ENCODE data around the gene APOL3.
"Not testable (repeated sequence)": the region's sequence is repeated elsewhere in the genome, so short reads cannot be mapped to it uniquely, and the experiment has no call there.

The APOL3 gene

DNA sequence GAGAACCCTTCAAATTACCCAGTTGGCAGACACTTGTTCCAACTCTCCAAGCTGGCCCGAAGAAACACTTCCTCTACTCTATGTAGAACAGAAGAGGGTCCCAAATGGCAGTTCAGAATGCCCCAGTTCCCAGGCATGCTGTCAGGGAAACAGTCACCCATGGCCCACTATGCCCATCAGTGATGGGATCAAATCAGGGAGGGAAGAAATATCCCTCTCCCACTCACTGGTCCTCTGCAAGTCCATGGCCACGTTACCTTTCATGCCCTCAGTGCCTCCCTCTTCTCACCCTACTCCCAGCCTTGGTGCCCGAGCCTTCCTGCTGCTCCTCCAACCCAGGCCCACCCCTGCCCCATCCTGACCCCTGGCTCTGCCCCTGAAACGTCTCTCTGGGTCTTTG, 16.6 kb downstream of the APOL3 start:
- TF ChIP-seq GATA1 (IDR thresholded peaks at IDR 0.05; ENCODE audit: low read depth, low read length) (no peak), POLR2A (IDR thresholded peaks at IDR 0.05; ENCODE audit: low read length) (no peak)
- no peak for DNase-seq

DNA sequence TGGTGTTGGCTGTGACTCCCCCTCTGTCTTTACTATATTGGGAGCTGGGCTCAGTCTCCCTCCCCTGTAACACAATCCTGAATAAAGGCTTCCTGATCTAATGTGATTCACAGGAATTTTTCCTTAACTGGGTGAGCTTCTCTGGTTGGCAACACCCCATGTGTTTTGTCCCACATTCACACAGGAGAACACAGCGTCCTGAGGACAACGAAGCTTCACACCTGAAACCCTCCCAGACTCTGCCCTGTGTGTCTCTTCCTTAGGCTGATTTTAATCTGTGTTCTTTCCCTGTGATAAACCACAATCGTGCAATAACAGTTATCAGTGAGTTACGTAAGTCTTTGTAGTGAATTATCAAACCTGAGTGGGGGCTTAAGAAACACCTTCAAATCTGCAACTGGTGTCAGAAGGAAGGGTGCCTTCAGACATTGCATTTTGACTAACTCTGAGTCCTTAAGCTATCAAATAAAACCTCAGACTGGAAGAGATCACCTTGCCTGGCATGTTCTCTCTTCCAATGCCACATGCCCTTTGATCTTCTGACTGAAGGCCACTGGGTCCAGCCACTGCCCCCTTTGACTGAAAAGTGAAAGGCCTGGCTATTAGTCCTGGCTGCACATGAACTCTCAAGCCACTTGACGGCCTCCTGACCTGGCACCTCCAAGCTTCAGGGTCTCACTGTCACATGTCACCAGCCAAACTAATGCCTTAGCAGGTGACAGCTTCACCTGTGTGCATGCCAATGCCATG, 17.3 kb downstream of the APOL3 start:
- no peak for DNase-seq
- TF ChIP-seq POLR2A (IDR thresholded peaks at IDR 0.05; ENCODE audit: low read length) (no peak), GATA1 (IDR thresholded peaks at IDR 0.05; ENCODE audit: low read depth, low read length) (no peak)

DNA sequence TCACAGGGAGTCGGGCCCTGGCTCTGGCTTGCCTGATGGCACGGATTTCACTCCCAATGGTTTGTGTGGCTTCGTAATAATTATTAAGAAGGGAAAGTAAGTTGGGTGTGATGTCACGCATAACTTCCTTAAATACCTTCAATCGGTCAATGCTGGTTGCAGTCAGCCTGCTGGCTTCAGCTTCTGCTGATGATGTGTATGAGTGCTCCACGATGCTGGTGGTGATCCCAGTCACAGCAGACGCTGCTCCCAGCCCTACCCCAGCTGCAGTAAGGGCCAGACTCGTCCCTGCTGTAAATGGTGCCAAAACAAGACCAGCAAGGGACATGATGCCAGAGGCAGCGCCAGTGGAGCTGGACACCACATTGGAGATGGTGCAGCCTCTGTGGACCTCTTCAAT, 19.1 kb downstream of the APOL3 start:
- no peak for TF ChIP-seq GATA1 (IDR thresholded peaks at IDR 0.05; ENCODE audit: low read depth, low read length)
- TF ChIP-seq POLR2A (IDR thresholded peaks at IDR 0.05; ENCODE audit: low read length) = no peak

DNA sequence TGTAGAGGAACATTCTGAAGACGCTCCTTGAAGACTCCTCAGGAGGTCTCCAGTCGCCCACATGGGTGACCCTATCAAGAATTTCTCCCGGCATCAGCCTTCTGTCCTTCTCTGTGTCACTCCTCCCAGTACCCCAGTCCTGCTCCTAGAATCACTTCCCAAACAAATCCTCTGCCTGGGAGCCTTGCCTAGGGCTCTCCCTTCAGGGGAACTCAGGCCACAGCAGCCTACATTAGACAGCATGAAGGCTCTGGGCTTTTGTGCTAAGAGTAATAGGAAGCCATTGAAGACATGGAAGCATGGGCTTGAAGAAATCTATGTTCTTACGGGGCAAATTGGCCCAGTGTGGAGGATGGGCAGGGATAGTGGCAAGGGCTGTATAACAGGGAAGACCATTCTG, 21.8 kb downstream of the APOL3 start:
- not testable (repeated sequence) for DNase-seq

More for the DNA sequence above, 19.1 kb downstream of the APOL3 start:
- no peak for DNase-seq

DNA sequence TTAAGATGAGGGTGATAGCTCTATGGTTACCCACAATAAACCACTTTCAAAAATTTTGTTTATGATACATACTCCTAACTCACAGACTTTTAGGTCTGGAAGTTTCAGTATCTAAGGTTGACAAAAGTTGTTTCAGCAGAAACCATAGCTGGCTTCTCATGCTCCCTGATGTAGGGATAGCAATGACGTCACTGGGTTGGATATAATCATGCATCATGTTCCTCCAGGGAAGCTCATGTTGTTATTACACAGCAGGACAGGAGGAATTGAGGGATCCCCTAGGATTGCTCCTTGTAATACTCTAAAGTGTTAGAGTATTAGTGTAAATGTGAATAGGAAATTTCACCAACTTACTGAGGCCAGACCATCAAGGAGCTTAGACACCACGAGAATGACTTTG, 23.6 kb downstream of the APOL3 start:
- DNase-seq = no peak
- TF ChIP-seq GATA1 (IDR thresholded peaks at IDR 0.05; ENCODE audit: low read depth, low read length) (no peak), POLR2A (IDR thresholded peaks at IDR 0.05; ENCODE audit: low read length) (no peak)

DNA sequence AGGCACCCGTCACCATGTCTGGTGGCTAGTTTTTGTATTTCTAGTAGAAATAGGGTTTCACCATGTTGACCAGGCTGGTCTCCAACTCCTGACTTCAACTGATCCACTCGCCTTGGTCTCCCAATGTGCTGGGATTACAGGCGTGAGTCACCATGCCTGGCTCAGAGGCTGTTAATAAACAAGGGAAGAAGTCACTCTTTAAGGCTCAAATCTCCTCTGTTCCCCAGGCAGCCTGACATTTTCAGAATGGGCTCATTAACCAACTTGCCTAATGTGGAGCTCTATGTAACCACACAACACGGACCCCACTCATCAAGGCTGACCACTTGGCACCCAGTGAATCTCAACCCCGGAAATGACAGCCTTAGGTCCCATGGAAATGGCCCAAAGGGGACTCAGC, 24.1 kb downstream of the APOL3 start:
- TF ChIP-seq POLR2A (IDR thresholded peaks at IDR 0.05; ENCODE audit: low read length) (no peak), GATA1 (IDR thresholded peaks at IDR 0.05; ENCODE audit: low read depth, low read length) (no peak)
- no peak for DNase-seq

DNA sequence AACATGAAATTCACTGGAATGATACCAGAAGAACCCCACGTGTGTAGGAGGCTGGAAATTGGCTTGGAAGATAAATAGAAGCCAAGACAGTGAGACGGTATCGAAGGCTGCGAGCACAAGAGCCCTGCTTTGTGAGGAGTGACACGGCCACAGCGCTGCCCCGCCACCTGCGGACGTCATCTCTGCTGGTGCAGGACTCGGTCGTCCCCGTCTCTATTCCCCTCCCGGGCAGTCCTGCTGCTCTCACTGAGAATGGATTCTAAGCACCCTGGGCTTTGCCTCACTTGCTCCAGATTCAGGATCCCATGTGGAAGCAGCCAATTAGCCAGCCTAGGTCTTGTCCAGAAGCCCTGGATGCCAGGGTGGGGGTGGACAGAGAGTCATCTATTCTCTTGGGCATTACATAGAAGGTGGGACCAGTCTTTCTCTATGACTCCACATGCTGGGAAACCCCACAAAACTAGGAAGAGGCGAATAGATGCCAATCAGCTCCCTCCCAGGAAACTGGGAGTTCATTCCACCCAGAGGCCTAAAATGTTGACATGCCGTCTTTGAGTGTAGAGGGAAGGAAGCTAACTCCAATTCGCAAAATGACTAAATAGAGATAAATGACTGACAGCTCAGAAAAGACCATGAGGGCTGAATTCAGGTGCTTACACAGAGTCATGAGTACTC, 25.1 kb downstream of the APOL3 start:
- DNase-seq = no peak
- TF ChIP-seq GATA1 (IDR thresholded peaks at IDR 0.05; ENCODE audit: low read depth, low read length) (no peak), POLR2A (IDR thresholded peaks at IDR 0.05; ENCODE audit: low read length) (no peak)

DNA sequence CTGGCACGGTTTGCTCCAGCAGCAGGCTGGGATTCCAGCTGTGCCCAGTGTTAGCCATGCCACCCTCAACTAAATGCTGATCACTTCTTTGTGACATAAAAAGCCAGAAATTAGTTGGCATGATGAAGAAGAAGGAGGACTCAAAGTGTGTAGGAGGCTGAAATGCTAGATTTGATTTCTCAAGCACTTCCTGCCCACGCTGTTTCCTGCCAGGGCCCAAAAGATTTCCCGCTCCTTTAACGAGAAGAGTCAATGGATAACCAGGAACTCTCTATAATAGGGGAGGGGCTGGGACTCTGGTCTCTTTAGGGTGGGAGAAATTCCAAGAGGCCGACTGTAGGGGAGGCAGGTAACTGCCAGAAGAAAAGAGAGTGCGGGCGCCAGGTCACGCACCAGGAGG, 26.4 kb downstream of the APOL3 start:
- no peak for TF ChIP-seq GATA1 (IDR thresholded peaks at IDR 0.05; ENCODE audit: low read depth, low read length)
- TF ChIP-seq POLR2A (IDR thresholded peaks at IDR 0.05; ENCODE audit: low read length) = no peak

DNA sequence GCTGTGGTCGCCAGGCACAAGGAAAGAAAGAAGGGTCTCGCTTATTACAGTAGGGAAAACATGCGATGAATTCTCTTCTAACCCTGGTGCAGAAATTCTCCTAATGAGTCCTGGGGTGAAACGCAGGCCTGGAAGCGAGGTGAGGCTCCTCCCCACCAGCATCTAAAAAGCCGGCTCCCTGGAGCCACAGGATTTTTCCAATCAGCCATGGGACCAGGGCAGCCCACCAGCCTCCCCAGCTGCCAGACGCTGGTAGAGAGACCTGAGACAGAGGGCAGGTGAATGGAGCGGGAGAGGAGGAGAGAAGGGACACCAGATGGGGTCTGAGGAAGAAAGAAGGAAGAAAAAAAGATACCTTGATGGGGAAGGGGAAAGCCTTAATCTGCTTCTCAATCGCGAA, 28.6 kb downstream of the APOL3 start:
- TF ChIP-seq POLR2A (IDR thresholded peaks at IDR 0.05; ENCODE audit: low read length) (no peak), GATA1 (IDR thresholded peaks at IDR 0.05; ENCODE audit: low read depth, low read length) (no peak)
- DNase-seq = no peak

More for the DNA sequence above, 26.4 kb downstream of the APOL3 start:
- no peak for DNase-seq

DNA sequence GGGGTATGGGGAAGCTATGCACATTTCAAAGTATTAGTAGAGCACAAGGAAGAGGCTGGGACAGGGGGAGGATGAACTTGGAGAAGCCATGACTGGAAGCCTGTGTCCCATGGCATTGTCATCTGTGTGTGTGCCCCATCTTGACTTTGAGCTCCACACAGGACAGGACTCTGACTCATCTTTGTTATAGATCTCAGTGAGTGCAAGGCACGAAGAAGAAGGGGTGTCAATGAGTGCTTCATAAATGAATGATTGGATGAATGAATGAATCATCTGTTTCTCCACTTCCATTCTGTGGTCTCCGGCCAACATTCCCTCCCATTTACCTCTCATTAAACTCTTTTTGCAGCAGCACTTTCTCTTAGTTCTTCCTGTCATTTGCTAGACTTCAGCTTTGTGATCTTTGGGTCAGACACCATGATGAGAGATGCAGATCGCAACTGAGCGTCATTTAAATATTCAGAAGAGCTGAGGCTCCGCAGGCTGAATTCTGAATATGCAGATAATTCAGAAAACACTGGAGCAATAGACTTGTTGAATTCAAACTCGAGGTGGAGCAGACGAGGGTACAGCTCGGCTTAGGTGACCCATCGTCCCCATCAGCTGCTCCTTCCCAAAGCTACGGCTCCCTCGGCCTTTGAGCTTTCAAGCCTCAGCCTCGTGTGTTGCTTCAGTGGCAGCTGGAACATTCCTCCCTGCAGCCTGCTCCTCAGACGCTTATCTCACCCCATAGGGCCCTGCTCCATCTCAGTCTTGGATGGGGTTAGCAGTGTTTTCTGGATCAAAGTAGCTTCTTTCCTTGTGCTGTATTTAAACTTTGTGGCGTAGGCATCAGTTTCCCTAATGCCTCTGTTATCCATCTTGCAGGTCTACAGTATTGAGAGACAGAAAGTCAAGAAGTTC, 30.8 kb downstream of the APOL3 start:
- no peak for TF ChIP-seq POLR2A (IDR thresholded peaks at IDR 0.05; ENCODE audit: low read length)
- no peak for TF ChIP-seq GATA1 (IDR thresholded peaks at IDR 0.05; ENCODE audit: low read depth, low read length)

DNA sequence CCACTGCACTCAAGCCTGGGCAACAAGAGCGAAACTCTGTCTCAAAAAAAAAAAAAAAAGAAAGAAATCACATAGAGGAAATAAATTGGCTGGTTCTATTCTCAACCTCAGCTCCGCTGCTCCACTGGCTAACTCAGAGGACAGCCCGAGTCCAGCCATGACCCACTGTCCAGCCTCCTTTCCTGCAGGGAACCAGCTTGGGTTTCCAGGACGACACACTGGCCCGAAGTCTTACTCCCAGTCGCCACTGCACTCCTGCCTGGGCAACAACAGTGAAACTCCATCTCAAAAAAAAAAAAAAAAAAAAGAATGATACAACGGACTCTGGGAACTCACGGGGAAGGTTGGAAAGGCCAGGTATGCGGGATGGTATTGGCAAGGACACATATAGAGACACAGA, 31.5 kb downstream of the APOL3 start:
- TF ChIP-seq POLR2A (IDR thresholded peaks at IDR 0.05; ENCODE audit: low read length) = no peak
- TF ChIP-seq GATA1 (IDR thresholded peaks at IDR 0.05; ENCODE audit: low read depth, low read length) = no peak
- DNase-seq = no peak

More for the DNA sequence above, 30.8 kb downstream of the APOL3 start:
- no peak for DNase-seq

DNA sequence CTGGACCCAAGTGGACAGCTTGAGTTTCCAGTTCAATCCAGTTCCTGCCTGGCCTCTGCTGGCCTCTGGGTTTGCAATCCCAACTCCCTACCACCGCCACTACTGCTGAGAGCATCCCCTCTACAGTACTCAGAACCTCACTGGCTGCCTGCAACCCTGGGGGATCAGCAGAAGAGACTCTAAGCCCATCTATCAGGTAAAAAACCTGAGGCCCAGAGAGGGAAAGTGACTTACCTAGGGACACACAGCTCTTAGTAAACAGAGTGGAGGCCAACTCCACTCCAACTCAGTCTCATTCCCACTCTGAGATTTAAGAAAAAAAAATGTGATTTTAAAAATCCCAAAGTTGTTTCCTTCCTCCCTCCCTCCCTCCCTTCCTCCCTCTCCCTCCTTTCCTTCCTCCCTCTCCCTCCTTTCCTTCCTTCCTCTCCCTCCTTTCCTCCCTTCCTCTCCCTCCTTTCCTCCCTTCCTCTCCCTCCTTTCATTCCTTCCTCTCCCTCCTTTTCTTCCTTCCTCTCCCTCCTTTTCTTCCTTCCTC, 34.5 kb downstream of the APOL3 start:
- no peak for DNase-seq
- TF ChIP-seq GATA1 (IDR thresholded peaks at IDR 0.05; ENCODE audit: low read depth, low read length) = no peak

DNA sequence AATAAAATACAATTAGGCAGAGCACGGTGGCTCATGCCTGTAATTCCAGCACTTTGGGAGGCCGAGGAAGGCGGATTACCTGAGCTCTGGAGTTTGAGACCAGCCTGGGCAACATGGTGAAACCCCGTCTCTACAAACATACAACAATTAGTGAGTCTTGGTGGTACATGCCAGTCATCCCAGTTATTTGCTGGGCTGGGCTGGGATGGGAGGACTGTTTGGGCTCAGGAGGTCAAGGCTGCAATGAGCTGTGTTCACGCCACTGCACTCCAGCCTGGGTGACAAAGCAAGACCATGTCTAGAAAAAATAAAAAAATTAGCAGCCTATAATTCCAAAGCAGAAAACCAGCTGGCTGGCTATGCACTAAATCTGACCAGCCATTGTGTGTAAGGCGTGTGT, 35.1 kb downstream of the APOL3 start:
- no peak for DNase-seq
- no peak for TF ChIP-seq GATA1 (IDR thresholded peaks at IDR 0.05; ENCODE audit: low read depth, low read length)
- TF ChIP-seq POLR2A (IDR thresholded peaks at IDR 0.05; ENCODE audit: low read length) = no peak

DNA sequence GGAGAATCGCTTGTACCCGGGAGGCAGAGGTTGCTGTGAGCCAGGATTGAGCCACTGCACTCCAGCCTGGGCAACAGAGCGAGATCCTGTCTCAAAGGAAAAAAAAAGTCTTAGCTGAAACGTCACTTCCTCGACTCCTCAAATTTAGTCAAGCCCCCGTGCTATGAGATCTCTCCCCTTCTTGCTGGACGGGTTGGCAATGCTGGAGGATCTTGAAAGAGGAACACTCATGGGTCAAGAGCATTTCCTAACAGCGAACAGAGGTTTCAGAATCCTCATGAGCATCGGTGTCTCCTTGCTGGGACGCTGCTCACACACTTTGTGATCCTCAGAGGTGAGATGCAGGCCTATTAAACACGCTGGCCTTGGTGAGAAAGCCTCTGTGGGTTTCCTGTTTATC, 35.9 kb downstream of the APOL3 start:
- TF ChIP-seq POLR2A (IDR thresholded peaks at IDR 0.05; ENCODE audit: low read length) = no peak
- TF ChIP-seq GATA1 (IDR thresholded peaks at IDR 0.05; ENCODE audit: low read depth, low read length) = no peak
- DNase-seq = no peak
